IPS-11a (cell line): ENCODE data around the gene CFAP97.
"Not testable (repeated sequence)": the region's sequence is repeated elsewhere in the genome, so short reads cannot be mapped to it uniquely, and the experiment has no call there.

Experiments
- H3K4me3 ChIP-seq: one replicate; pipeline ENCODE4 v1.5.1; 2013; ENCODE audit warnings: low read depth, low read length, control low read depth

The CFAP97 gene

DNA sequence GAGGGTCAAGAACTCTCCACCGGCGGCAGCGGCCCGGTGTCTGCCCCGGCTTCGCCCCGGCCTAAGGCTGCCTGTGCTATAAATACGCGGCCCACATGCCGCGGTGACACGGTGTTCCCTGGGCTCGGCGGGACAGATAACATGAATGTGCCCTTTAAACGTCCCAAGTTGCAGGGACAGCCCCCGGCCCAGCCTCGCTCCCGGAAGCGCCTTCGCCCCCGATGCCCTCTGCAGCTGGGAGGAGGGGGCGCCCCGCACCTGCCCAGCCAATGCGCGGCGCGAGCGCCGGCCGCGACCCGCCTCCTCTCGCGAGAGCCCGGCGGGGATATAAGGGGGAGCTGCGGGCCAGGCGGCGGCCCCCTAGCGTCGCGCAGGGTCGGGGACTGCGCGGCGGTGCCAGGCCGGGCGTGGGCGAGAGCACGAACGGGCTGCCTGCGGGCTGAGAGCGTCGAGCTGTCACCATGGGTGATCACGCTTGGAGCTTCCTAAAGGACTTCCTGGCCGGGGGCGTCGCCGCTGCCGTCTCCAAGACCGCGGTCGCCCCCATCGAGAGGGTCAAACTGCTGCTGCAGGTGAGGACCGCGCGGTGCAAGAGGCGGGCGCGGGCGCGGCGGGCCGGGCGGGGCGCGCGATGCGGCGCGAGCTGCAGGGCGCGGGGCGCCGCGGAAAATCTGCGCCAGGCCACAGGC, 60.7 kb downstream of the CFAP97 start, which contains the start of gene SLC25A4:
Gene SLC25A4 (plus strand): TSS at position 355 of the 689 bp plus-strand sequence. CDS start 107 bp downstream, at position 462.
- peak within 1 kb of the TSS; percentile 72 for H3K4me3 ChIP-seq

DNA sequence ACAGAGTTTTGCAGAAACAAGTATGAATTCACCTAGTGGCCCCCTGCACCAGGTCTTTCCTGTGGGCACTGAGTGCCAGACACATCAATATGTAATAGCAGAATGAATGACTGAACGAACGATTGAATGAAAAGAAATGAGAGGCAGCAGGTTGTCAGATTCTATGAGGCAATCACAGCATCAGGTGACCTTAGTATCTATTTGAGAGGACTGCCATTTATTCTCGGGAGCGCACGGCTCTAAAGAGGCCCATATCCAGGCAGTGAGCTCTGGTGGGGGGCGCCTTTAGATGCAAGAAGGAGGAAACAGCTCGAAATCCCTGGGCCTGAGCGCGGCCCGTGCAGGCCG, 61.3 kb downstream of the CFAP97 start:
- H3K4me3 ChIP-seq = peak overlapping the region; percentile 72

DNA sequence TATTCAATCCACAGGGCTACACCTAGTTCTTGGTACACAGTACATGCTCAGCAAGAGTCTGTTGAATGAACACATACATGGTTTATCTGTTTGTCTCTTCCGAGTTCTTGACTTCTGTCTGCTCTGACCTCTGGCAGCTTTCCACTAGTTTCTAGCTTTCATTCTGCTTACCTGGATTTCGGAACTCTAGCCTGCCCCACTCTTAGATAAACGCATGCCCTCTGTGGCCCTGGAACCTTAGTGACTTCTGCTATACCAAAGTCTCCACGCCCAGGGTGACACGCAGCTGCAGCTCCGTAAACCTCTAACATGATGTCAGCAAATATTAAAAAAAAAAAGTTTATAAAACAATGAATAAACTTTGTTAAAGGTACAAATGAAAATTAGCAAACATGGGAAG, 62.0 kb downstream of the CFAP97 start:
- no peak overlapping the region for H3K4me3 ChIP-seq

DNA sequence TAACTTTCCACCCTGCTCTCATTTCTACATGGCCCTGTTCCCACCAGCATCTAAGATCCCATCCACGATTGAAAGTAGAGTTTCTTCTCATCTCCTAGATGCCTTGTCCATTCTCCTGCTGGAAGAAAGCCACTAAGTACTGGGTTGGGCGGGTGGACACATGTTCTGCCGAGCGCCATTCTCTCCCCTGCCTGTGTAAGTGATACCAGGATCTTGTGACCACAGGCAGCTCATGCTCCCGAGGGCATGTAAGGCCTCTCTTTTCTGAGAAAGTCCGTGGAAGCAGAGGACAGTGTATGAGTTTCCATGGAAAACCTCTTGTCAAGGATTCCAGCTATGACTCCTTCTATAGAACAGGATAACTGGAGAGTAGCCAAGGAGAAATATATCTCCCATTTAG, 64.1 kb downstream of the CFAP97 start:
- H3K4me3 ChIP-seq = no peak overlapping the region

DNA sequence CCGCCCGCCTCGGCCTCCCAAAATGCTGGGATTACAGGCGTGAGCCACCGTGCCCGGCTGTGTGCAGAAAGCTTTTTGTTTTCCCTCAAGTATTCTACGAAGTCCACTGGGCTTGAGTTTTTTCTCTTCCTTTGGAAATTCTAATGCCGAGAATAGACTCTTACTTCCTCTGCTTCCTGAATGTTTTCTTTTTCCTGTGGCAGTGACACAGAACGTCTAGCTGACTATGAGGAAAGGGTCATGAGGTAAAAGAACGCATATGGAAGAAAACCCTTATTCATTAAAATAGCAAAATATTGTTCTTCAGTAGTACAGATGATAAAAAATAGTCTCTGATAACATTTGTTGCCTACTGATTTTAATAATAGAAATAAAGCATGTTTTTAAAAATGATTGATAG, 65.6 kb downstream of the CFAP97 start:
- no peak overlapping the region for H3K4me3 ChIP-seq

DNA sequence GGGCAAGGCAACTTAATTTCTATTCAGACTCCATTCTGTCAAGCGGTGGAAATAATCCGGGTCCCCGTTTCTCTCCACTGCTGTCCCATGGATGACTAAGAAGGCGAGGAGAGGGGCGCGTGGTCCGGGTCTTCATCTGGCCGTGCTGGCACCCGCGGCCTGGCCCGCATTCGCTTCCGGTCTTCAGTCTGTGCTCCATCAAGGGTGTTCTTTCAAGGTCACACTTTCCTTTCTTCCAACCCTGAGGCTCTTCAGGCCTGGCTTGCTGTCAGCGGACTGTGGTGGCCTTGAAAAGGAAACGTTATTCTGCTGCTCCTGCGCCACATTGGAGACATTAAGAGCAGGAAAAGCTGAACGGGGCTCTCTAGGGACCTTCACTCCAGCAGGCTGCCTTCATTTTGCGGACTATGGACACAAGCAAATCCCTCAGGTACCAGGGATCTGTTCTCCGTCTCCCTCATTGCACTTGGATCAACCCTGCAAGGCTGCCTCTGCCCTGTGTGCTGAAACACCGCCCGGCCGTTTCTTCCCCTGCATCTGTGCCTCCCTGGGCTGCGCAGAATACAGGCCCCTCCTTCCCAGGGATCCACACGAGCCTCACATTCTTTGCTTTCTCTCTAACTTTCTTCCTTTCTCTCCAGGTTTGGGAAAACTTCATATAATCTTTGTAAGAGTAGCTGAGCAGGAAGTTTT, 66.4 kb downstream of the CFAP97 start:
- H3K4me3 ChIP-seq = no peak overlapping the region

DNA sequence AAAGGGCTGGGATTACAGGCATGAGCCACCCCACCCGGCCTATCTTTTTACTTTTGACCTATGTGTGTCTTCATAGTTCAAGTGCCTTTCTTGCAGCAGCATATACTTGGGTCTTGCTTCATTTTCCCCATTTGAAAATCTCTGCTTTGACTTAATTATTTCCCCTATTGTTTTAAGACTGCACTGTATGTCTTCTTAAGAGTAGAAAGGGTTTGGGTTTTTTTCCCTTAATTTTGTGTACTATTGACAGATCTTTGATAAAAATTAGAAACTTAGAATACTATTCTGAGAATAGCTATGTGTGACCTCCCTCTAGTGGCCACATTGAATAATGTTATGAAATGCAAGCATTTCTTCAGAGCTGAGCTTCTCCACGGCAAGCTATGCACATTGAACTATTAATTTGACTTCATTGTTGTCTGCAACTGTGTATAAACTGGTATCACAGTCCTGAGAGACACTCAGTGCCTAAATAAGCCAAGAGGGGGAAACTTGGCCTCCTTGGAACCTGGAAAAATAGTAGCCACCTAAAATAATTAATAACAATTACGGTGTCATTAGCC, 69.4 kb downstream of the CFAP97 start:
- H3K4me3 ChIP-seq = no peak overlapping the region

DNA sequence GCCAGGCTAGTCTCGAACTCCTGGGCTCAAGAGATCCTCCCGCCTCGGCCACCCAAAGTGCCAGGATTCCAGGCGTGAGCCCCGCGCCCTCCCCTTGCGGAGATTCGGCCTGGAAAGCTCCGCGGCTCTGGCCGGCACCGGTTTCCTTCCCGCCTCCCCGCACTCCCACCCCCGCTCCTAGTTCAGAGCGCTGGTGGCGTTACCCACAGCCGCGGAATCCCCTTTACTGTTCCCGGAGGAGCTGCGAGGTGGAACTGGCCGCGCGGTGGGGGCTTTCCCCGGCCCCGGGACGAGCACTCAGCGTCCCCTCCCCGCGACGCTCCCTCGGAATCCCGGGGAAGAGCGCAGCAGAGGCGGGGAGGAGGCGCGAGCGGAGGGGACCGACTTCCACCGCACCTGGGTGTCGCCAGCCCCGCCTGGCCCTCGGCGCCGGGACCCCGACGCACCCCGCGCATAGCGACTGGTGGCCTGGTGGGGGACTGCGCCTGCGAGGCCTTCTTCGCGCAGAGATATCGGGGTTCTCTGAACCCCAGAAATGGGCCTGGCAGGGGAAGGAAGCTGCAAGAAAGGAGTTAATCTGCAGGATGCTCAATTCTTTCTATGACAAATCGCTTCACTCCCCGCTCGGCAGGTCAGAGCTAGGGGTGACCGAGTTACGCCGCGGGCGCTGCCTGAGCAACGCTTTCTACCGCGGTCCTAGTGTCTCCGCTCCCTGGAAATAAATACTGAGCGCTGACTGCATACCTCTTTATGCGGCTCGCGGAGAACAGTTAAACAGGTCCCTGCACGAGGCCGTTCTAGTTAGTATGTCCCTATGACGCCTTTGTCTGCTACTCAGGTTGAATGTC, 75.3 kb downstream of the CFAP97 start:
- peak overlapping the region; percentile 51 for H3K4me3 ChIP-seq

DNA sequence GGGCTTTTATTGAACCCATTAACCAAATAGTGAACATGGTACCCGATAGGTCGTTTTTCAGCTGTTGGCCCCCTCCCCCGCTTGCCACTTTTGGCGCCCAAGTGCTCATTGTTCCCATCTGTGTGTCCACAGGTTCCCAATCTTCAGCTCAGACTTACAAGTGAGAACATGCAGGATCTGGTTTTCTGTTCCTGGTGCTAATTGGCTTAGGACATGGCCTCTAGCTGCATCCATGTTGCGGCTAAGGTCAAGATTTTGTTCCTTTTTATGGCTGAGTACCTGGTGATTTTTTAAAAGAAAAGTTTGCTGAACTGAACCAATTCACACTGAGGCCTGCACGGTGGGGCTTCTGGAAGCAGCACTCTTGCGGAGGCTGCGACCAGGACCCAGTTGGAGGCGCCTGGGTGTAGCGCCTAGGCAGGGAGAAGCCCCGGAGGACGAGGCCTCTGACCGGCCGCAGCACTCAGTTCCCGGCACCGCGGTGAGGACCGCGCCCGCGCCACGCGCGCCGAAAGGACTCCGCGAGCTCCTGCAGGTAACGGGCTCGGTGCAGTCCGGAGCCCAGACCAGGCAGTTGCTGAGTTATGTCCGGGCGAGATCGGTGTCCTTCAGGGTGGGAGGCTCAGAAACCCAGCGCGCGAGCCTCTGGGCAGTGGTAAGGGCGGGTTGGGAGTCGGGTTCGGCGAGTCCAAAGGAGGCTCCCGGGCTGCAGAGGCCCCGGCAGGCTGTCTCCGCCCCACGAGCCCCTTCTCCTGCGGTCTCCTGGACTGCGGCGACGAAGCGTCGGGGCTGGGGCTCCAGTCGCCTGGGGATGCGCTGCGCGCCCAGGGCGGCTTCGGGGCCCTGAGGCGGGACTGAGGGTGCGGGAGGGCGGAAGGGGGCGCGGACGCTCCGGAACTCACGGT, 76.5 kb downstream of the CFAP97 start:
- peak overlapping the region; percentile 42 for H3K4me3 ChIP-seq

DNA sequence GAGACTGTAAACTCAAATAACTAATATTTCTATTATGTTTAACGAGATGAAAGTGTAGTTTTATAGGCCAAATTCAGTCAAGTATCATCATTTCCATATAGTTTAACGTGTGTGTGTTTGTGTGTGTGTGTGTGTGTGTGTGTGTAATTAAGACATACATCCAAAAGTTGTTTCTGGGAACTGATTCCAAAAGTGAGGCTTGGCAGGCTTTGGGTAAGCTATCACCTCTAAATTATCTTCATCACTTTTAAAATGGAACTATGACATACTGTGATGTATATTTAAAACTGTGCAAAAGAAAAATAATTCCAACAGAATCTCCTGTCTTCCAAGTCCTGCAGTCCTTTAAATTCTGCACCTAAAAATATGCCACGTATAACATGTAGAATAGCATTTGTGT, 79.8 kb downstream of the CFAP97 start:
- no peak overlapping the region for H3K4me3 ChIP-seq

DNA sequence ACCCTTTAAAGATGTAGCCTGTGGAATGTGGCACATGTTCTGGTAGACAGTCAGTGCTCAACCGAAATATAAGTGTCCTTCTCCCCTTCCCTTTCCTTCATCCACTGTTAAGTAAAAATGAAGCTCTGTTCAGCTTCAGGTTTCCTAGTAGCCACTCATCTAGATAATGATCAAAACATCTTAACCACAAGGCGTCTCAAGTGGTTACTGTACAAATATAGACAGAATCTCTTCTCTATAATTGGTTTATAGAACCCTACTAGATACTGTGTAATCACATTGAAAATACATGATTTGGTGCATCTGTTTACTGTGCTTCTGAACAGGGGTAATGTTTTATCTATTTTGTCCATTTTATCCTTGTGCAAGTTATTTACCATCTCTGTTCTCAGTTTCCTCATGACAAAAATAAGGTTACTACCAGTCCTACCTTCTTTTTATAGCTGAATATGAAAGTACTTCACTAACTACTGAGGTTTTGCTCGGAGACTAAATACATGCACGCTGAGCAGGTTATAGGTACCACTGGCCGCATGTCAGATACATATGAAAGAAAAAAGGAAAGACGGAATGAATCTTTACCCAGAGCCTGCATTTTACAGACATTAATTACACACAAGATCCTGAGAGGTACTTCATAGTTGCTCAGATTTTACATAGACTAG, 81.0 kb downstream of the CFAP97 start:
- no peak overlapping the region for H3K4me3 ChIP-seq

DNA sequence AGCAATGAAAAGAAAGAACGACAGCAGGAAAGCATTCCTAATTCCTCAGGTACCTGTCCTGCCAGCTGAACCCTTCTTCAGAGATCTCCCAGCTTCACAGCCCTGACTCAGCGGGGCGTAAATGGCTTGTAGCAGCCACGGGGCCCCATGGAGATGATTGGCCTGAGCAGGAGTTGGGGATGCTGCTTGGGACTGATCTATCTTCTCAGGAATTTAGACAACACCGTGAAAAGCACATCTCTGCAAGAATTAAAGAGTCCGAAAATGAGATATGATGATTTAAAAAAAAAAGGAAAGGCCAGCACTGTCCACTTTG, 83.2 kb downstream of the CFAP97 start:
- H3K4me3 ChIP-seq = no peak overlapping the region

DNA sequence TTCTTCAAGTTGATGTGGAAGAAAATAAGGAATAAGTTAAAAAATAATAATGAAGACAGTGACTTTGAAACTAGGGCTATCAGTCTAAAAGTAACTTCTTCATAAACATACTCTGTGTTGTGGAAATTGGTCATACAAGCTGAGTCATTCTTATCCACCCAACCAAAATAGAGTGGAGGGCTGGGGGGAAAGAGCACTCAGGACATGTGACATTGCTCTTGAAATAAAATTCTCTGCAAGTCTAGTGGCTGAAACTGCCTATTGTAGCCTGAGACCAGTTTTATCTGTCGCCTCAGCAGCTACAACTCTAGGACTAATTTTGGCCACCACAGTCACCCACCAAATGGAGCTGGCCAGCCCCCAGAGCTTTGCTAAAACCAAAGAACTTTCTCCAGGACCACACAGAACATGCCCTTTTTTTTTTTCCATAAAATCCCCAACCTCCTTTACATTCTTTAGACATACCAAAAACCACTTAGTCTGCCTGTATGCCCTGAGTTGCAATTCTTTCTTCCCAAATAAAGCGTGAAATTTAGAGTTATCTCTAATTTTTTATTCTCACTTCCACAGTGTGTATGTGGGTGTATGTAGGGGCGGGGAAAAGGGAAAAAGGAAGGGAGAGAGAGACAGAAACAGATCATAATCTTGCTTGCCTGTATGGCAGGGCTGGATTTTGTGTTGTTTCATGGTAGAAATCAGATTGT, 83.7 kb downstream of the CFAP97 start:
- no peak overlapping the region for H3K4me3 ChIP-seq

DNA sequence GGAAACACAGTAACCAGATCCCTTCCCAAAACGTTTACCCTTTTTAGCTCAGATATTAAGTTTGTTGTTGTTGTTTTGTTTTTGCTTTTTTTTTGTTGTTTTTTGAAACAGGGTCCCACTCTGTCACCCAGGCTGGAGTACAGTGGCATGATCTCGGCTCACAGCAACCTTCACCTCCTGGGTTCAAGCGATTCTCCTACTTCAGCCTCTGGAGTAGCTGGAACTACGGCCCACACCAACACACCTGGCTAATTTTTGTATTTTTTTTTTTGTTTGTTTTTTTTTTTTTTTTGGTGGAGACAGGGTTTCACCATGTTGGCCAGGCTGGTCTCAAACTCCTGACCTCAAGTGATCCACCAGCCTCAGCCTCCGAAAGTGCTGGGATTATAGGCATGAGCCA, 84.3 kb downstream of the CFAP97 start:
- H3K4me3 ChIP-seq = not testable (repeated sequence)

DNA sequence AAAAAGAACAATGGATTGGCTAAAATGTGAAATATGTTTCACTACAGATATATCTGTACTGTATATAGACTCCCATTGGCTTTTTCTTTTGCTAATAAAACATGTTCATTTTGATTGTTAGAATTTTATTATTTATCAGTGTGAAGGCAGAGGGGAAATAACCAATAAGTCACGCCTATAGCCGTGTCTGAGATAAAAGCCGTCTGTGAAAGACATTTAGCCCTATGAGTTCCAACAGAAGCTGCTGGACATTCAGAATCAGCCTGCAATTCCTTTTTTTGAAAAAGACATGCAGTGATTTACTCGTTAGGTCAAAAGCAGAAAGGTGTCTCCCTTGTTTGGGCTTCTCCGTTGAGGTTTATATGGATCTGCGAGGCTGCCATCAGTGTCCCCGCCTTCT, 84.9 kb downstream of the CFAP97 start:
- H3K4me3 ChIP-seq = no peak overlapping the region

DNA sequence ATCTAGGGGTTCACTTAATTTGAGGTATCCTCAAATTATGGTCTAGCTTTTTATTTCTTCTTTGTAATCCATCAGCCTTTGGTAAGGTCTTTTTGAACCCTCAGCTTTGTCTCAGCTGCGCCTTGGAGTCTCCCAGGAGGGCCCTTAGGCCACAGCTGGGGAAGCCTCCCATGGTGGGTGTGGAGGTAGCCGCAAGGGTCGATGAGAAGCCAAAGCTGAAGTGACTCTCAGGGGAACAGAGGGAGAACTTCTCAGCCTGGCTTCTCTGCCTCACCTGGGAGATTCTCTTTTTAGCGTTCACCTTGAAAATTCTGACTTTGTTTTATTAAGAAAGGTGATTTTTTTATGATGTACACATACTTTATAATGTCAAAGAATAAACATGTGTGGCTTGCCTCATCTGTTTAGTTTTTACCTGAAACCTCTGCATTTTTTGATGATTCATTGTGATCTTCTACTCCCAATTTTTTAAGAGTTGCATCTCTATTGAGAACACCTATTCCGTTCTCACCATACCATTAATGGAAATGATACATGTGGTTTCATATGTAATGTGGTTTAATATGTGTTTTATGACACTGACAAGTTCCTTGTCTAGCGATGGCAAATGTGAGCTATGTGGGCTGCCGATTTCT, 86.4 kb downstream of the CFAP97 start:
- H3K4me3 ChIP-seq = no peak overlapping the region

DNA sequence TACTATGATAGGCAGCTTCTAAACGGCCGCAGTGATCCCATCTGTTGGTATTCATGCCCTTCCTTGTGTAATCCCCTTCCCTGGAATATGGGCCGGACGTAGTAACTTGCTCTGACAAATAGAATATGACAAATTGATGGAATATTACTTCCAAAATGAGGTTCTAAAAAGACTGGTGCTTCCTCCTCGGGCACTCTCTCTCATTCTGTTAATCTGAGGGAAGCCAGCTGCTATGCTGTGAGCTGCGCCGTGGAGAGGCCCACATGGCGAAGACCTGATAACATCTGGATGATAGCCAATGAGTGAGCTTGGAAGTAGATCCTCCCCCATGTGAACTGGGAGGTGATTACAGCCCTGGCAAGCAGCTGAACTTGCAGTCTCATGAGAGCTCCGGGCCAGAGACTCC, 88.0 kb downstream of the CFAP97 start:
- H3K4me3 ChIP-seq = no peak overlapping the region

DNA sequence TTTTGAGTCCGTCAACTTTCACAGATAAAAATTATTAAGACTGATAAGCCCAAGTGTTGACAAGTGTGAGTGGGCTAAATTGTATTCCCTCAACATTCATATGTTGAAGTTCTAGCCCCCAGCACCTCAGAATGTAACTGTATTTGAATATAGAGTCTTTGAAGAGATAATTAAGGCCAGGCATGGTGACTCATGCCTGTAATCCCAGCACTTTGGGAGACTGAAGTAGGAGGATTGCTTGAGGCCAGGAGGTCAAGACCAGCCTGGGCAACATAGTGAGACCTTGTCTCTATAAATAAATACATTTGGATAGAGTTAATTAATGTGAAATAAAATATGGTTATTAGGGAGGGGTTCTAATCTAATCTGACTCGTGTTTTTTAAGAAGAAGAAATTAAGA, 90.5 kb downstream of the CFAP97 start:
- no peak overlapping the region for H3K4me3 ChIP-seq

DNA sequence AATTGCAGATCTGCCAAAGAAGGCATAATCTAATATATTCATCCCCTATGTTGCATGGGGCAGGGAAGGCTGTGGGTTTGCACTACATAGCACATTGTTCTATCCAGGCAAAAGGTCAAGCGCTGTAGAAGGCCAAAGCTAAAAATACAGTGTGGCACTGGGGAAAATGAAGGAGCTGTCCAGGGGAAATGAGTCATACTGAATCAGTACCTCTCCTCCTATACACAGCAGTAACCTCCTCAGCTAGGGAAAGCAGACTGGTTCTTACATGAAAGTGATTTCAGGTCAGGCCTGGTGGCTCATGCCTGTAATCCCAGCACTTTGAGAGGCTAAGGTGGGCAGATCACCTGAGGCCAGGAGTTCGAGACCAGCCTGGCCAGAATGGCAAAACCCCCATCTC, 91.7 kb downstream of the CFAP97 start:
- H3K4me3 ChIP-seq = no peak overlapping the region
